CD14-positive monocyte (primary cell): ENCODE data around the gene MARCHF3. TPM values are rescaled to one million over a fixed set of nuclear protein-coding genes. Genes with fewer than 3 reads are reported as not detected.

Experiments
- DNase-seq, 3 donors: peaks; one replicate each; pipeline ENCODE4 v3.0.0-alpha.2; 2011 to 2022
- H2AFZ ChIP-seq: 2 replicates; pipeline ENCODE4 v1.6.0; 2012; ENCODE audit warnings: mild to moderate bottlenecking, low read depth, low read length, inconsistent platforms; ENCODE audit not compliant: insufficient read depth, poor library complexity, severe bottlenecking
- H3K27ac ChIP-seq, 2 donors: 1 replicate in 1 of 2; 2 replicates in 1 of 2; pipeline ENCODE4 v1.5.1; 2012 to 2013; ENCODE audit warnings: low read length in 2 of 2, control low read depth in 1 of 2, inconsistent platforms in 1 of 2, low read depth in 1 of 2, mild to moderate bottlenecking in 1 of 2
- H3K27me3 ChIP-seq, 2 donors: one replicate each; pipeline versions ENCODE4 v1.6.0 to v1.6.1; 2011 to 2013; ENCODE audit warnings: low read length in 2 of 2; ENCODE audit not compliant: control insufficient read depth in 2 of 2, insufficient read depth in 2 of 2
- H3K36me3 ChIP-seq, 2 donors: replicated peaks in 1 of 2; 1 replicate in 1 of 2; 2 replicates in 1 of 2; pipeline versions ENCODE4 v1.5.1 to v1.6.1; 2012 to 2013; ENCODE audit warnings: low read length in 2 of 2, control low read depth in 1 of 2, inconsistent platforms in 1 of 2, mild to moderate bottlenecking in 1 of 2; ENCODE audit not compliant: insufficient read depth in 2 of 2, control insufficient read depth in 1 of 2
- H3K4me1 ChIP-seq, 2 donors: 1 replicate in 1 of 2; 2 replicates in 1 of 2; pipeline versions ENCODE4 v1.5.1 to v1.6.1; 2012 to 2013; ENCODE audit warnings: low read length in 2 of 2, control low read depth in 1 of 2, inconsistent platforms in 1 of 2, mild to moderate bottlenecking in 1 of 2, moderate library complexity in 1 of 2; ENCODE audit not compliant: insufficient read depth in 2 of 2, control insufficient read depth in 1 of 2
- H3K4me2 ChIP-seq: replicated peaks from 2 replicates; pipeline ENCODE3; 2012; ENCODE audit warnings: low read length, moderate library complexity, mild to moderate bottlenecking; ENCODE audit not compliant: poor library complexity, severe bottlenecking; ENCODE audit errors: extremely low read depth
- H3K4me3 ChIP-seq, 3 experiments: fragments of 200-600 bp in 1 of 3; sonication (generic) in 1 of 3; replicated peaks in 1 of 3; 1 replicate in 2 of 3; 2 replicates in 1 of 3; pipeline ENCODE4 v1.5.1; 2011 to 2013; ENCODE audit warnings: low read length in 3 of 3, mild to moderate bottlenecking in 3 of 3, control low read depth in 2 of 3, low read depth in 2 of 3, inconsistent platforms in 1 of 3, moderate library complexity in 1 of 3
- H3K79me2 ChIP-seq: 2 replicates; pipeline ENCODE4 v1.6.0; 2012; ENCODE audit warnings: mild to moderate bottlenecking, control low read depth, inconsistent platforms, low read length, moderate library complexity; ENCODE audit not compliant: insufficient read depth
- H3K9ac ChIP-seq: 2 replicates; pipeline ENCODE4 v1.6.0; 2017; ENCODE audit warnings: low read length, mild to moderate bottlenecking; ENCODE audit not compliant: insufficient read depth, poor library complexity, severe bottlenecking
- H3K9me3 ChIP-seq, 2 donors: replicated peaks in 1 of 2; 1 replicate in 1 of 2; 2 replicates in 1 of 2; pipeline versions ENCODE4 v1.5.1 to v1.6.1; 2012 to 2013; ENCODE audit warnings: low read length in 2 of 2, control low read depth in 1 of 2; ENCODE audit not compliant: control insufficient read depth in 1 of 2, insufficient read depth in 1 of 2
- H4K20me1 ChIP-seq: 2 replicates; pipeline ENCODE4 v1.6.0; 2012; ENCODE audit warnings: mild to moderate bottlenecking, low read length, control low read depth, moderate library complexity; ENCODE audit not compliant: insufficient read depth
- H3K27ac Mint-ChIP-seq, 7 donors: one replicate each; pipeline ENCODE4 v1.8.0; 2020; ENCODE audit warnings: mild to moderate bottlenecking in 7 of 7, mixed read lengths in 7 of 7, moderate library complexity in 6 of 7, inconsistent platforms in 2 of 7
- H3K27me3 Mint-ChIP-seq, 3 donors: one replicate each; pipeline ENCODE4 v1.8.0; 2021 to 2022; ENCODE audit warnings: low read depth in 3 of 3, mild to moderate bottlenecking in 3 of 3, mixed read lengths in 3 of 3, moderate library complexity in 3 of 3, inconsistent platforms in 1 of 3
- H3K36me3 Mint-ChIP-seq, 2 donors: one replicate each; pipeline ENCODE4 v1.8.0; 2020; ENCODE audit warnings: mixed read lengths in 2 of 2, inconsistent platforms in 1 of 2, mild to moderate bottlenecking in 1 of 2
- H3K4me1 Mint-ChIP-seq: one replicate; pipeline ENCODE4 v1.8.0; 2020; ENCODE audit warnings: mild to moderate bottlenecking, mixed read lengths
- H3K4me3 Mint-ChIP-seq, 2 donors: one replicate each; pipeline ENCODE4 v1.8.0; 2020; ENCODE audit warnings: mild to moderate bottlenecking in 2 of 2, mixed read lengths in 2 of 2, moderate library complexity in 1 of 2
- H3K9me3 Mint-ChIP-seq, 7 donors: one replicate each; pipeline ENCODE4 v1.8.0; 2020 to 2022; ENCODE audit warnings: mixed read lengths in 7 of 7, mild to moderate bottlenecking in 6 of 7, moderate library complexity in 6 of 7, inconsistent platforms in 2 of 7
- CTCF ChIP-seq: fragments of 200-600 bp; IDR thresholded peaks from one replicate; pipeline ENCODE4 v1.8.0; 2022; ENCODE audit warnings: antibody characterized with exemption, mild to moderate bottlenecking
- WGBS: methylation state at CpG from one replicate; pipeline ENCODE4 v1.1.5; 2013; ENCODE audit warnings: missing lambda C conversion rate; ENCODE audit not compliant: insufficient coverage; 5-methylcytosine and 5-hydroxymethylcytosine counted together
- intact Hi-C, 2 donors: fragments of 100-400 bp; cut with micrococcal nuclease; formaldehyde crosslinking; loops; one replicate each; pipeline versions ENCODE4 v1.15.0 to v1.15.1; 2023
- polyA plus RNA-seq, 3 donors: library from polyadenylated mRNA; depleted of rRNA in 1 of 3; unstranded in 2 of 3; stranded (reverse) in 1 of 3; fragments of 300-500 nt in 2 of 3; fragments of >200 nt in 1 of 3; fragmentation: Illumina TruSeq in 2 of 3; gene quantifications; 1 replicate in 2 of 3; 2 replicates in 1 of 3; pipeline ENCODE4 v1.2.3, GENCODE V29; 2012 to 2021

The MARCHF3 gene
- polyA plus RNA-seq, 3 donors, result 0.88 to 1.6 (median 0.96) TPM

GRCh38 chr5:127046343-127047072 lies 16.1 kb upstream of the MARCHF3 start:
- WGBS, result 100% methylated on average over 2 of the region's 4 CpGs
- intact Hi-C loops, result no loop called here

DNA sequence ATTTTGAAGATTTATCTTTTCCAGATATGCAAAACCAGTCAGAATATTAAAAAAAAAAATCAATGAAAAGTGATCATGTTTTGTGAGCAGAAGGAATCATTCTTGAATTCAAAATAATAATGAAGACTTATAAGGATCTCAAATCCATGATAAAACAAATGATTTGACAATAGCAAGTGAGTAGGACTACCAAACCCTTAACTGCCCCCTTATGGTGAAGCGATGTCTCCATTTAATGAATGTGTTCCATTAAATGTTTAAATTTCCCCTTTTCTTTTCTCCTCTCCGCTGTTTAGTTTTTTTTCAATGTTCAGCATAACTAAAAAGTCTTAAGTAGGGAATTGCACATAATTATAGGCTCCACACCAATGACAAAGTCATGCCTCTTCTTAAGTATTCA lies 12.2 kb upstream of the MARCHF3 start:
- no CpG with 5 or more reads among the region's 2 CpGs for WGBS
- Mint-ChIP-seq H3K9me3 (no peaks in the 10 kb centered on the region), H3K27ac (no peak overlapping the region), H3K4me1 (no peaks in the 10 kb centered on the region), H3K4me3 (no peak overlapping the region), H3K36me3 (no peaks in the 10 kb centered on the region), H3K27me3 (peaks cover 0 to 3% (median 0%) of the 10 kb centered on the region in 3 donors)
- no peaks in the 10 kb centered on the region for H3K9me3 ChIP-seq
- H3K4me1 ChIP-seq, result no peaks in the 10 kb centered on the region
- H3K36me3 ChIP-seq, result no peaks in the 10 kb centered on the region
- no peak overlapping the region for H3K9ac ChIP-seq
- no peaks in the 10 kb centered on the region for H3K79me2 ChIP-seq
- H2AFZ ChIP-seq, result no peak overlapping the region
- no peak for TF ChIP-seq CTCF
- H3K27me3 ChIP-seq, result no peaks in the 10 kb centered on the region
- no peak for DNase-seq
- intact Hi-C loops, result no loop called here
- no peak overlapping the region for H3K27ac ChIP-seq
- no peak overlapping the region for H3K4me2 ChIP-seq
- H3K4me3 ChIP-seq, result no peak overlapping the region
- H4K20me1 ChIP-seq, result no peaks in the 10 kb centered on the region

More at GRCh38 chr5:127046343-127047072, 16.1 kb upstream of the MARCHF3 start:
- no peaks in the 10 kb centered on the region for H3K27me3 ChIP-seq
- no peak overlapping the region for H3K9ac ChIP-seq
- no peaks in the 10 kb centered on the region for H3K79me2 ChIP-seq
- H3K4me1 ChIP-seq, result no peaks in the 10 kb centered on the region
- H3K36me3 ChIP-seq, result no peaks in the 10 kb centered on the region
- H3K4me3 ChIP-seq, result no peak overlapping the region
- H2AFZ ChIP-seq, result no peak overlapping the region
- no peak overlapping the region for H3K4me3 Mint-ChIP-seq
- DNase-seq, result no peak
- no peaks in the 10 kb centered on the region for H3K9me3 ChIP-seq
- H3K36me3 Mint-ChIP-seq, result no peaks in the 10 kb centered on the region
- H3K4me2 ChIP-seq, result no peak overlapping the region
- H3K4me1 Mint-ChIP-seq, result no peaks in the 10 kb centered on the region
- TF ChIP-seq CTCF, result no peak
- H3K27me3 Mint-ChIP-seq, result peaks cover 0 to 4% (median 0%) of the 10 kb centered on the region in 3 donors
- H4K20me1 ChIP-seq, result no peaks in the 10 kb centered on the region
- H3K27ac Mint-ChIP-seq, result no peak overlapping the region
- H3K27ac ChIP-seq, result no peak overlapping the region
- no peaks in the 10 kb centered on the region for H3K9me3 Mint-ChIP-seq
